Measurements from ENCODE around the gene RERE.

- TF ChIP-seq CTCF (tag by site-specific recombination; IDR thresholded peaks at IDR 0.05) = no peak
- TF ChIP-seq PRDM4 (tag by site-specific recombination; IDR thresholded peaks at IDR 0.05) = no peak
- no peak for TF ChIP-seq SP2 (tag by site-specific recombination; IDR thresholded peaks at IDR 0.05)
- no peak for TF ChIP-seq ZNF133 (tag by site-specific recombination; IDR thresholded peaks at IDR 0.05)
Measured at GRCh38 chr1:8329858-8330257, 487.6 kb downstream of the RERE start.

All from HEK293 (cell line).